Thymus (tissue), 14 donors: ENCODE results near the gene SYT15B. TPM values are rescaled to one million over a fixed set of nuclear protein-coding genes. Genes with fewer than 3 reads are reported as not detected.
"Not testable (repeated sequence)": the region's sequence is repeated elsewhere in the genome, so short reads cannot be mapped to it uniquely, and the experiment has no call there.

Experiments used
- DNase-seq, 9 donors: peaks; one replicate each; pipeline ENCODE4 v3.0.0-alpha.2; 2013; ENCODE audit warnings: low spot score in 9 of 9, low read depth in 6 of 9, missing footprints in 1 of 9
- H3K27ac ChIP-seq, 2 donors: one replicate each; pipeline ENCODE4 v1.5.1; 2013; ENCODE audit warnings: control low read depth in 1 of 2, low read depth in 1 of 2, low read length in 1 of 2, mild to moderate bottlenecking in 1 of 2, moderate library complexity in 1 of 2
- H3K27me3 ChIP-seq, 2 donors: one replicate each; pipeline ENCODE4 v1.5.1; 2013; ENCODE audit warnings: low read length in 1 of 2; ENCODE audit not compliant: control insufficient read depth in 2 of 2, insufficient read depth in 1 of 2
- H3K36me3 ChIP-seq, 2 donors: one replicate each; pipeline ENCODE4 v1.5.1; 2013; ENCODE audit warnings: low read length in 1 of 2, mild to moderate bottlenecking in 1 of 2, moderate library complexity in 1 of 2; ENCODE audit not compliant: control insufficient read depth in 2 of 2, insufficient read depth in 2 of 2
- H3K4me1 ChIP-seq, 2 donors: one replicate each; pipeline ENCODE4 v1.5.1; 2013; ENCODE audit warnings: low read length in 2 of 2; ENCODE audit not compliant: control insufficient read depth in 2 of 2, insufficient read depth in 2 of 2
- H3K4me3 ChIP-seq, 2 donors: one replicate each; pipeline ENCODE4 v1.5.1; 2013; ENCODE audit warnings: low read length in 2 of 2, control low read depth in 1 of 2, mild to moderate bottlenecking in 1 of 2
- H3K9me3 ChIP-seq, 2 donors: one replicate each; pipeline ENCODE4 v1.5.1; 2013; ENCODE audit warnings: low read length in 1 of 2, mild to moderate bottlenecking in 1 of 2; ENCODE audit not compliant: control insufficient read depth in 2 of 2, insufficient read depth in 1 of 2
- WGBS: extraction: QIAGEN DNeasy Blood & Tissue Kit; methylation state at CpG from one replicate; pipeline ENCODE4 v1.1.7; 2013; 5-methylcytosine and 5-hydroxymethylcytosine counted together
- long read RNA-seq, 10 donors: transcript quantifications; one replicate each; lab custom pipeline, GENCODE V29; 2026
- polyA plus RNA-seq: library from polyadenylated mRNA; stranded (reverse); fragments of 200-250 nt; gene quantifications from one replicate; pipeline ENCODE4 v1.2.3, GENCODE V29; 2013
- total RNA-seq: library from RNA; stranded (reverse); fragments of 120-200 nt; gene quantifications from one replicate; pipeline ENCODE4 v1.2.4, GENCODE V29; 2013
- donor health status: healthy.

Gene SYT15B
- total RNA-seq (0.42 TPM), polyA plus RNA-seq (0.55 TPM)
- long read RNA-seq, donor 1, result 0 reads
- long read RNA-seq, donor 2, result 0 reads
- long read RNA-seq, donor 3, partial matches to known transcripts, result 0 of 1 reads
- long read RNA-seq, donor 3, other reads (novel, unspliced or antisense), result 0 of 1 reads
- long read RNA-seq, donor 4, result 0 reads
- long read RNA-seq, donor 5, result 0 reads
- long read RNA-seq, donor 6, result 0 reads
- long read RNA-seq, donor 7, result 0 reads
- long read RNA-seq, donor 8, result 0 reads
- long read RNA-seq, donor 9, result 0 reads
- long read RNA-seq, donor 10, result 0 reads

GRCh38 chr10:47763554-47764175 lies at the start of gene SYT15B:
TSS of gene SYT15B (minus strand) at chr10:47763592. CDS start at chr10:47762640, 952 bp downstream.
- H3K9me3 ChIP-seq, result not testable (repeated sequence)

GRCh38 chr10:47779590-47779989 lies 16.2 kb upstream of the SYT15B start:
- not testable (repeated sequence) for H3K27ac ChIP-seq, H3K27me3 ChIP-seq, H3K4me3 ChIP-seq, DNase-seq, H3K9me3 ChIP-seq, H3K36me3 ChIP-seq, H3K4me1 ChIP-seq
- WGBS, result 92% methylated on average over 3 of the region's 4 CpGs

More at GRCh38 chr10:47763554-47764175, at the start of gene SYT15B:
- not testable (repeated sequence) for H3K4me3 ChIP-seq, DNase-seq, H3K36me3 ChIP-seq, H3K4me1 ChIP-seq, H3K27ac ChIP-seq, H3K27me3 ChIP-seq
- WGBS, result 79% methylated on average over 27 of the region's 33 CpGs

GRCh38 chr10:47775361-47776231 lies 12.2 kb upstream of the SYT15B start:
- not testable (repeated sequence) for H3K27me3 ChIP-seq, H3K36me3 ChIP-seq, H3K9me3 ChIP-seq, H3K4me3 ChIP-seq, H3K4me1 ChIP-seq, H3K27ac ChIP-seq
- WGBS, result 9% methylated on average over 4 of the region's 6 CpGs
- DNase-seq, result peak in 7 of 9 donors; percentile 3 to 52 (median 20)

GRCh38 chr10:47770745-47771144 lies 7.4 kb upstream of the SYT15B start:
- not testable (repeated sequence) for H3K4me3 ChIP-seq, H3K36me3 ChIP-seq, H3K27me3 ChIP-seq, H3K9me3 ChIP-seq, DNase-seq, H3K4me1 ChIP-seq, H3K27ac ChIP-seq
- no CpG with 5 or more reads among the region's 2 CpGs for WGBS

GRCh38 chr10:47768578-47769115 lies 5.3 kb upstream of the SYT15B start:
- 85% methylated on average over 6 of the region's 7 CpGs for WGBS
- DNase-seq, H3K4me3 ChIP-seq: not testable (repeated sequence)

GRCh38 chr10:47768085-47768484 lies 4.7 kb upstream of the SYT15B start:
- 89% methylated on average over 2 of the region's 3 CpGs for WGBS
- not testable (repeated sequence) for H3K9me3 ChIP-seq, H3K27ac ChIP-seq, H3K4me3 ChIP-seq, DNase-seq, H3K4me1 ChIP-seq, H3K36me3 ChIP-seq, H3K27me3 ChIP-seq

More at GRCh38 chr10:47768578-47769115, 5.3 kb upstream of the SYT15B start:
- not testable (repeated sequence) for H3K36me3 ChIP-seq, H3K9me3 ChIP-seq, H3K27ac ChIP-seq, H3K27me3 ChIP-seq, H3K4me1 ChIP-seq

GRCh38 chr10:47767236-47767635 lies 3.8 kb upstream of the SYT15B start:
- H3K4me1 ChIP-seq, H3K27me3 ChIP-seq, H3K27ac ChIP-seq, H3K4me3 ChIP-seq, H3K36me3 ChIP-seq, H3K9me3 ChIP-seq, DNase-seq: not testable (repeated sequence)
- WGBS, result 44% methylated on average over 4 of the region's 5 CpGs

- not testable (repeated sequence) for H3K27me3 ChIP-seq, H3K27ac ChIP-seq, H3K36me3 ChIP-seq, H3K4me1 ChIP-seq, H3K9me3 ChIP-seq, DNase-seq, H3K4me3 ChIP-seq
- 94% methylated on average over 3 of the region's 4 CpGs for WGBS
Observed at GRCh38 chr10:47765232-47765631, 1.8 kb upstream of the SYT15B start.
